ENCODE data around the gene CASQ2. TPM values are rescaled to one million over a fixed set of nuclear protein-coding genes. Genes with fewer than 3 reads are reported as not detected.

Gene CASQ2
- total and polyA plus RNA-seq, 2 of the 13 experiments (the other 11 are each of a cell fraction or from before 2014, with no cell fraction given) = not detected

GRCh38 chr1:115701090-115701489, 67.4 kb downstream of the CASQ2 start:
- TF ChIP-seq CREB1 (IDR thresholded peaks at IDR 0.05) (peak; percentile 89), CREB1 (CRISPR knock-in tag; IDR thresholded peaks at IDR 0.05) (no peak), ZSCAN25 (CRISPR knock-in tag; IDR thresholded peaks at IDR 0.05) (no peak)
- ATAC-seq (no peak), DNase-seq (ENCODE audit: low spot score) (no peak), FAIRE-seq (no peak)
- CTCF ChIA-PET (ENCODE audit: low intra/inter-chr PET ratio, low total read pairs) = no interaction called here
- Histone ChIP-seq H3K9me3 (ENCODE audit: low read length) (no peaks in the 10 kb centered on the region), H3K4me1 (ENCODE audit: insufficient read depth, low read length) (no peaks in the 10 kb centered on the region), H3K27me3 (ENCODE audit: control insufficient read depth in 1 of 2, insufficient read depth in 2 of 2, low read length in 2 of 2) (0 out of 5 replicates have a peak, but pooled peaks cover 0 to 2% of the 10 kb centered on the region in 2 experiments), H3K79me2 (ENCODE audit: insufficient read depth, low read length) (no peaks in the 10 kb centered on the region), H3K4me3 (replicated peaks in 1 of 3; ENCODE audit: insufficient read depth in 1 of 3, low read depth in 2 of 3, low read length in 3 of 3) (no peak overlapping the region), H3K27ac (ENCODE audit: extremely low read length, insufficient read depth, low read length) (no peak overlapping the region), H4K20me1 (ENCODE audit: insufficient read depth, low read length) (no peaks in the 10 kb centered on the region), H3K4me2 (ENCODE audit: low read depth, low read length) (no peak overlapping the region), H3K36me3 (replicated peaks in 1 of 2; ENCODE audit: control insufficient read depth in 1 of 2, insufficient read depth in 2 of 2, low read length in 2 of 2) (no peaks in the 10 kb centered on the region), H2AFZ (ENCODE audit: low read length) (no peak overlapping the region), H3K9ac (ENCODE audit: insufficient read depth, low read depth, low read length) (no peak overlapping the region)
- in situ Hi-C loops (cut with HindIII; ENCODE audit: extremely low pct_ligation_motif_present, low pct_unique_long_range_greater_than_20kb) = no loop called here
- no TSS peak for BruUV-seq (replicated peaks)
- intact Hi-C loops (cut with micrococcal nuclease; ENCODE audit: unreplicated experiment) = no loop called here
- WGBS (ENCODE audit: low lambda C conversion rate) = 3% methylated on average over 3 of the region's 3 CpGs
- POLR2A ChIA-PET = no interaction called here

- in situ Hi-C loops (cut with HindIII; ENCODE audit: extremely low pct_ligation_motif_present, low pct_unique_long_range_greater_than_20kb) (no loop called here), intact Hi-C loops (cut with micrococcal nuclease; ENCODE audit: unreplicated experiment) (no loop called here)
- WGBS (ENCODE audit: low lambda C conversion rate) = 44% methylated on average over 1 of the region's 1 CpG
- ATAC-seq (no peak), DNase-seq (ENCODE audit: low spot score) (no peak), FAIRE-seq (no peak)
- H3K36me3 ChIP-seq (replicated peaks in 1 of 2; ENCODE audit: control insufficient read depth in 1 of 2, insufficient read depth in 2 of 2, low read length in 2 of 2) = no peaks in the 10 kb centered on the region; a peak in 1 of 5 replicates
- no peak overlapping the region for H3K4me3 ChIP-seq (replicated peaks in 1 of 3; ENCODE audit: insufficient read depth in 1 of 3, low read depth in 2 of 3, low read length in 3 of 3)
- H4K20me1 ChIP-seq (ENCODE audit: insufficient read depth, low read length) = no peaks in the 10 kb centered on the region
- H3K4me2 ChIP-seq (ENCODE audit: low read depth, low read length) = no peak overlapping the region
- H3K4me1 ChIP-seq (ENCODE audit: insufficient read depth, low read length) = no peaks in the 10 kb centered on the region
- H3K27ac ChIP-seq (ENCODE audit: extremely low read length, insufficient read depth, low read length) = no peak overlapping the region
- ChIA-PET POLR2A (no interaction called here), CTCF (ENCODE audit: low intra/inter-chr PET ratio, low total read pairs) (no interaction called here)
- BruUV-seq (replicated peaks) = no TSS peak
- H2AFZ ChIP-seq (ENCODE audit: low read length) = no peak overlapping the region
- no peaks in the 10 kb centered on the region for H3K79me2 ChIP-seq (ENCODE audit: insufficient read depth, low read length)
- 0 out of 5 replicates have a peak, but pooled peaks cover 0 to 2% of the 10 kb centered on the region in 2 experiments for H3K27me3 ChIP-seq (ENCODE audit: control insufficient read depth in 1 of 2, insufficient read depth in 2 of 2, low read length in 2 of 2)
- H3K9ac ChIP-seq (ENCODE audit: insufficient read depth, low read depth, low read length) = no peak overlapping the region
- H3K9me3 ChIP-seq (ENCODE audit: low read length) = no peaks in the 10 kb centered on the region
- no peak for TF ChIP-seq ATAD3A (CRISPR knock-in tag; IDR thresholded peaks at IDR 0.05)
- TF ChIP-seq GLMP (CRISPR knock-in tag; IDR thresholded peaks at IDR 0.05; ENCODE audit: borderline replicate concordance) = no peak
- TF ChIP-seq ZNF562 (CRISPR knock-in tag; IDR thresholded peaks at IDR 0.05; ENCODE audit: borderline replicate concordance) = no peak
- TF ChIP-seq PRMT3 (CRISPR knock-in tag; IDR thresholded peaks at IDR 0.05; ENCODE audit: borderline replicate concordance, low read depth) = no peak
- no peak for TF ChIP-seq ZFP36 (IDR thresholded peaks at IDR 0.05; ENCODE audit: borderline replicate concordance, low read depth, low read length, partially characterized antibody)
- no peak for TF ChIP-seq MAFG (CRISPR knock-in tag; IDR thresholded peaks at IDR 0.05)
- TF ChIP-seq ZBTB7A (CRISPR knock-in tag; IDR thresholded peaks at IDR 0.05) = no peak
- TF ChIP-seq ZXDC (CRISPR knock-in tag; IDR thresholded peaks at IDR 0.05) = no peak
- no peak for TF ChIP-seq ATM (IDR thresholded peaks at IDR 0.05; ENCODE audit: borderline replicate concordance)
- TF ChIP-seq ZNF747 (CRISPR knock-in tag; IDR thresholded peaks at IDR 0.05; ENCODE audit: borderline replicate concordance) = no peak
- TF ChIP-seq FOXO1 (CRISPR knock-in tag; IDR thresholded peaks at IDR 0.05) = no peak
- TF ChIP-seq AGO2 (optimal IDR thresholded peaks at IDR 0.05; ENCODE audit: low read depth, low read length) = no peak
Measured at GRCh38 chr1:115697619-115698018, 70.9 kb downstream of the CASQ2 start.
